Caco-2 (cell line): ENCODE measurements around the gene TRPM5. TPM values are rescaled to one million over a fixed set of nuclear protein-coding genes. Genes with fewer than 3 reads are reported as not detected.

Experiments
- BruUV-seq: library from RNA; stranded (reverse); fragments of 400-500 nt; replicated peaks from 2 replicates; lab custom pipeline; 2021; lab: Mats Ljungman, UMichigan
- CTCF ChIA-PET: fragments of 300-600 bp; sonication (Branson Sonifier 250); formaldehyde crosslinking; loops from one replicate; lab custom pipeline; 2022; ENCODE audit warnings: antibody characterized with exemption; lab: Charles Lee
- POLR2A ChIA-PET: fragments of 300-600 bp; sonication (Branson Sonifier 250); formaldehyde crosslinking; loops from one replicate; lab custom pipeline; 2022; ENCODE audit warnings: antibody characterized with exemption; lab: Charles Lee
- DNase-seq, 2 experiments: peaks; one replicate each; pipeline versions ENCODE4 v3.0.0 to v3.0.0-alpha.2; 2020 to 2022
- H3K27me3 ChIP-seq: replicated peaks from 2 replicates; pipeline ENCODE4 v1.6.0; 2011; ENCODE audit warnings: low read length; ENCODE audit not compliant: control insufficient read depth, insufficient read depth
- H3K36me3 ChIP-seq: 2 replicates; pipeline ENCODE4 v1.5.1; 2011; ENCODE audit warnings: low read length; ENCODE audit not compliant: control insufficient read depth, insufficient read depth
- H3K4me1 ChIP-seq: fragments of 250-450 bp; sonication (Bioruptor Pico); 2 replicates; pipeline ENCODE4 v1.5.1; 2020; ENCODE audit warnings: mild to moderate bottlenecking
- H3K4me3 ChIP-seq: 2 replicates; pipeline ENCODE4 v1.5.1; 2011; ENCODE audit warnings: low read depth, mild to moderate bottlenecking, control low read depth, low read length
- H3K9me3 ChIP-seq: fragments of 250-450 bp; sonication (Bioruptor Pico); 2 replicates; pipeline ENCODE4 v1.5.1; 2020; ENCODE audit warnings: mild to moderate bottlenecking, moderate library complexity
- H3K27ac Mint-ChIP-seq: one replicate; pipeline ENCODE4 v1.8.0; 2022; ENCODE audit warnings: mixed read lengths; ENCODE audit not compliant: unreplicated experiment
- H3K27me3 Mint-ChIP-seq: one replicate; pipeline ENCODE4 v1.8.0; 2022; ENCODE audit warnings: mixed read lengths; ENCODE audit not compliant: insufficient read depth, unreplicated experiment
- H3K36me3 Mint-ChIP-seq: one replicate; pipeline ENCODE4 v1.8.0; 2022; ENCODE audit warnings: mild to moderate bottlenecking, mixed read lengths; ENCODE audit not compliant: insufficient read depth, unreplicated experiment
- H3K4me1 Mint-ChIP-seq: one replicate; pipeline ENCODE4 v1.8.0; 2022; ENCODE audit warnings: low read depth, mixed read lengths; ENCODE audit not compliant: unreplicated experiment
- H3K4me3 Mint-ChIP-seq: one replicate; pipeline ENCODE4 v1.8.0; 2022; ENCODE audit warnings: mild to moderate bottlenecking, moderate library complexity, mixed read lengths; ENCODE audit not compliant: unreplicated experiment
- H3K9me3 Mint-ChIP-seq: one replicate; pipeline ENCODE4 v1.8.0; 2022; ENCODE audit warnings: mixed read lengths; ENCODE audit not compliant: unreplicated experiment
- intact Hi-C: fragments of 100-400 bp; cut with micrococcal nuclease; formaldehyde crosslinking; loops from one replicate; pipeline ENCODE4 v1.10.0; 2022; ENCODE audit not compliant: unreplicated experiment
- total RNA-seq: library from RNA; stranded (reverse); gene quantifications from 2 replicates; pipeline ENCODE4 v1.2.3, GENCODE V29; 2022
- TF ChIP-seq, protein P1 (sequence below), 2 experiments: fragments of 200-600 bp in 1 of 2; IDR thresholded peaks; 1 replicate in 1 of 2; 2 replicates in 1 of 2; pipeline versions ENCODE4 v1.5.1 to v1.8.0; 2011 to 2022; ENCODE audit warnings: antibody characterized with exemption in 1 of 2, control low read depth in 1 of 2, inconsistent platforms in 1 of 2, low read depth in 1 of 2, low read length in 1 of 2, mild to moderate bottlenecking in 1 of 2, moderate library complexity in 1 of 2; ENCODE audit not compliant: insufficient read depth in 1 of 2, severe bottlenecking in 1 of 2, unreplicated experiment in 1 of 2

Gene TRPM5
- total RNA-seq, 1 experiment from 2014 or later: not detected

DNA sequence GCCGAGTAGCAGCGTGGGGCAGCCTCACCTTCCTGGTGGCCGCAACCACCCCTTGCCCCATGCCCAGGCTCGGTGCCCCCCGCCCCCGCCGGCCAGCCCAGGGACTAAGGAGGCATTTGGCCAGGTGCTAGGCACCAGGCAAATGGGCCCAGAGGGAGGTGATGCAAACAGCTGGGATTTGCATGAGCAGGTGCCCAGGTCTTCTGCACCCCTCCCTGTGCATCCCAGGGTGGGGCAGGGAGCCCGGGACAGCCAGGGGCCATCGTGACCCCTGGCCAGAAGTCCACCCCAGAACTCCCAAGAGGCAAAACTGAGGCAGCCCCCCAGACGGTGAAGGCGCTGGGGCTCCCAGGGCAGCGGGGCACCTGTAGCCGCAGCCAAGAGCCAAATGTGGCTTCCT lies 18.1 kb downstream of the TRPM5 start:
- Histone ChIP-seq H3K9me3 (no peaks in the 10 kb centered on the region), H3K4me1 (no peaks in the 10 kb centered on the region), H3K27me3 (no peaks in the 10 kb centered on the region), H3K4me3 (no peak overlapping the region), H3K36me3 (no peaks in the 10 kb centered on the region)
- TF ChIP-seq, protein P1, sequence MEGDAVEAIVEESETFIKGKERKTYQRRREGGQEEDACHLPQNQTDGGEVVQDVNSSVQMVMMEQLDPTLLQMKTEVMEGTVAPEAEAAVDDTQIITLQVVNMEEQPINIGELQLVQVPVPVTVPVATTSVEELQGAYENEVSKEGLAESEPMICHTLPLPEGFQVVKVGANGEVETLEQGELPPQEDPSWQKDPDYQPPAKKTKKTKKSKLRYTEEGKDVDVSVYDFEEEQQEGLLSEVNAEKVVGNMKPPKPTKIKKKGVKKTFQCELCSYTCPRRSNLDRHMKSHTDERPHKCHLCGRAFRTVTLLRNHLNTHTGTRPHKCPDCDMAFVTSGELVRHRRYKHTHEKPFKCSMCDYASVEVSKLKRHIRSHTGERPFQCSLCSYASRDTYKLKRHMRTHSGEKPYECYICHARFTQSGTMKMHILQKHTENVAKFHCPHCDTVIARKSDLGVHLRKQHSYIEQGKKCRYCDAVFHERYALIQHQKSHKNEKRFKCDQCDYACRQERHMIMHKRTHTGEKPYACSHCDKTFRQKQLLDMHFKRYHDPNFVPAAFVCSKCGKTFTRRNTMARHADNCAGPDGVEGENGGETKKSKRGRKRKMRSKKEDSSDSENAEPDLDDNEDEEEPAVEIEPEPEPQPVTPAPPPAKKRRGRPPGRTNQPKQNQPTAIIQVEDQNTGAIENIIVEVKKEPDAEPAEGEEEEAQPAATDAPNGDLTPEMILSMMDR (IDR thresholded peaks at IDR 0.05; ENCODE audit: insufficient read depth in 1 of 2, low read depth in 1 of 2, low read length in 1 of 2, severe bottlenecking in 1 of 2, unreplicated experiment in 1 of 2): no peak
- Mint-ChIP-seq H3K36me3 (no peaks in the 10 kb centered on the region), H3K4me3 (no peak overlapping the region), H3K27ac (no peak overlapping the region), H3K27me3 (no peaks in the 10 kb centered on the region), H3K4me1 (no peaks in the 10 kb centered on the region), H3K9me3 (no peaks in the 10 kb centered on the region)
- CTCF ChIA-PET: interaction anchor here (0.9 to 3.1 kb wide), 2 partner anchors 39 to 106 kb away, joined by 5 to 31 read pairs; no protein-coding TSS in a partner anchor
- intact Hi-C loops: loop anchor here (5.0 kb wide), 1 partner anchor 461 kb away; the partner anchor contains the start of gene CDKN1C
- POLR2A ChIA-PET: no interaction called here
- BruUV-seq: no TSS peak
- DNase-seq: no peak

DNA sequence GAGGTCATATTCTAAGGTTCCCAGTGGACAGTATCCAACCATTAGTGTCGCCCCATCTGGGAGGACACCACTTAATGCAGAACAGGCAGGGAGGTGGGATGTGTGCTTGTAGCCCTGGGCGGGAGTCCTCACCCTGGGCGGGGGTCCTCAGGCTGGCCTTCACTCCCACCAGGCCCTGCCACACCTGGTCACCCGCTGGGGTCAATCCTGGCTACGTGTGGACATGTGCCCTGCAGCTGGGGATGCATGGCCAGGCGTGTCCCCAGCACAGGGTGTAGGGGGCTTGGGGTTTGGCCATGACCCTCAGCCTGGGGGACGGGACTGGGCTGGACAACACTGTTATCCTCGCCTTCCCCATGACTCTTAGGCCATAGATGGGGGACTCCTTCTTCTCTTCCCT lies 18.8 kb downstream of the TRPM5 start:
- no peak overlapping the region for H3K4me3 ChIP-seq
- no peaks in the 10 kb centered on the region for H3K9me3 ChIP-seq

DNA sequence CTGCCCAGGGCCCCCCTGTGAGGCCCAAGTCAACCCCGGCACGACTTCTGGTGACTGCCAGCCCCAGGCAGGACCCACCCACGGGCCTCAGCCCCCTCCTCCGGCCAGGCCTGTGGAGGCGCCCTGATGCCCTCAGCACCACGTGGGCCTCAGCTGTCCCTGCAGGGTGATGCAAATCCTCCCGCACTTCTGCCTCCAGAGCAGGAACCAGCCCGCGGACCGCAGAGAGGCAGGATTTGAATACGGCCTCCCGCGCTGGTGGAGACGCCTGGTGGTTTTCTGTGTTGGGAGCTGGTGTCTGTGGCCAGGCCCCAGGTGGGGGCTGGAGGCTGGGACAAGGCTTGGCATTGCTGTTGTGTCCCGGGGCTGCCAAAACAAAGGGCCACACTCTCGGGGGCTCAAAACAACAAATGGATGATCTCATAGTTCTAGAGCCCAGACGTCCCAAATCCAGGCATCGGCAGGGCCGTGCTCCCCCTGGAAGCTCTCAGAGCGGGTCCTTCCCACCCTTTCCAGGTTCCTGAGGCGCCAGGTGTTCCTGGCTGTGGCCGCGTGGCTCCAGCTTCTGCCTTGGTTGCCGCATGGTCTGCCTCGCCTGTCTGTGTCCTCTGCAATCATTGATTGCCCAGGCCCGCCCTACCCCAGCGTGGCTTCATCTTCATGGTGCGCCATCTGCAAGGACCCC lies 19.4 kb downstream of the TRPM5 start:
- Mint-ChIP-seq H3K27ac (no peak overlapping the region), H3K9me3 (no peaks in the 10 kb centered on the region), H3K4me1 (no peaks in the 10 kb centered on the region), H3K36me3 (no peaks in the 10 kb centered on the region), H3K4me3 (no peak overlapping the region), H3K27me3 (no peaks in the 10 kb centered on the region)
- no peak for DNase-seq
- peaks cover 4% of the 10 kb centered on the region for H3K4me1 ChIP-seq
- no peaks in the 10 kb centered on the region for H3K9me3 ChIP-seq
- TF ChIP-seq, protein P1 (IDR thresholded peaks at IDR 0.05; ENCODE audit: insufficient read depth in 1 of 2, low read depth in 1 of 2, low read length in 1 of 2, severe bottlenecking in 1 of 2, unreplicated experiment in 1 of 2): no peak
- intact Hi-C loops: loop anchor here (5.0 kb wide), 1 partner anchor 462 kb away; the partner anchor contains the start of gene CDKN1C
- no peak overlapping the region for H3K4me3 ChIP-seq
- H3K36me3 ChIP-seq: no peaks in the 10 kb centered on the region
- H3K27me3 ChIP-seq: no peaks in the 10 kb centered on the region
- BruUV-seq: no TSS peak
- POLR2A ChIA-PET: no interaction called here
- CTCF ChIA-PET: no interaction called here

More for the DNA sequence above, 18.8 kb downstream of the TRPM5 start:
- intact Hi-C loops: loop anchor here (5.0 kb wide), 1 partner anchor 462 kb away; the partner anchor contains the start of gene CDKN1C
- TF ChIP-seq, protein P1 (IDR thresholded peaks at IDR 0.05; ENCODE audit: insufficient read depth in 1 of 2, low read depth in 1 of 2, low read length in 1 of 2, severe bottlenecking in 1 of 2, unreplicated experiment in 1 of 2): no peak
- DNase-seq: no peak
- H3K27me3 Mint-ChIP-seq: no peaks in the 10 kb centered on the region
- peaks cover 1% of the 10 kb centered on the region for H3K4me1 ChIP-seq
- no peaks in the 10 kb centered on the region for H3K9me3 Mint-ChIP-seq
- H3K4me1 Mint-ChIP-seq: no peaks in the 10 kb centered on the region
- CTCF ChIA-PET: interaction anchor here (0.9 to 3.1 kb wide), 2 partner anchors 39 to 106 kb away, joined by 5 to 31 read pairs; no protein-coding TSS in a partner anchor
- H3K36me3 Mint-ChIP-seq: no peaks in the 10 kb centered on the region
- H3K27me3 ChIP-seq: no peaks in the 10 kb centered on the region
- BruUV-seq: no TSS peak
- no peak overlapping the region for H3K4me3 Mint-ChIP-seq
- no peak overlapping the region for H3K27ac Mint-ChIP-seq
- H3K36me3 ChIP-seq: no peaks in the 10 kb centered on the region
- POLR2A ChIA-PET: no interaction called here
